Measurements from ENCODE around the gene PCSK6. TPM values are rescaled to one million over a fixed set of nuclear protein-coding genes. Genes with fewer than 3 reads are reported as not detected.

The PCSK6 gene
- total and polyA plus RNA-seq, 2 of the 8 experiments (the other 6 are each of a cell fraction or from before 2014, with no cell fraction given), result 1.9 to 4.0 TPM

GRCh38 chr15:101315736-101316135 lies 173.8 kb downstream of the PCSK6 start (continued):
- no peak for TF ChIP-seq GTF2F1 (IDR thresholded peaks at IDR 0.05; ENCODE audit: borderline replicate concordance, low read depth, low read length)
- TF ChIP-seq CHD7 (IDR thresholded peaks at IDR 0.05; ENCODE audit: insufficient replicate concordance, low read length), result no peak
- no peak for TF ChIP-seq CTBP2 (IDR thresholded peaks at IDR 0.05; ENCODE audit: borderline replicate concordance, insufficient read depth, insufficient read length, low read length)
- no peak for TF ChIP-seq POLR2A (IDR thresholded peaks at IDR 0.05; ENCODE audit: control extremely low read depth in 1 of 2, low read depth in 2 of 2, low read length in 2 of 2)
- no peak for TF ChIP-seq NANOG (IDR thresholded peaks at IDR 0.05; ENCODE audit: insufficient read depth, low read depth, low read length, poor library complexity, severe bottlenecking)

Data from H1 (cell line).